ENCODE data around the gene PDE11A. TPM values are rescaled to one million over a fixed set of nuclear protein-coding genes. Genes with fewer than 3 reads are reported as not detected.

The PDE11A gene
- total RNA-seq, 1 experiment from 2014 or later: 0.13 TPM

GRCh38 chr2:178068823-178069454, 3.6 kb downstream of the PDE11A start:
- Histone ChIP-seq H3K4me2 (ENCODE audit: insufficient read depth, insufficient read length, low read length) (no peak overlapping the region), H4K5ac (ENCODE audit: insufficient read length, low read depth, low read length) (no peak overlapping the region), H3K9me3 (ENCODE audit: control insufficient read depth, low read depth, low read length) (no peaks in the 10 kb centered on the region), H3K27ac (ENCODE audit: insufficient read length, low read depth, low read length) (no peak overlapping the region), H3T11ph (ENCODE audit: low read length) (no peak overlapping the region), H3K23me2 (ENCODE audit: insufficient read length, low read depth, low read length, poor library complexity, severe bottlenecking) (peaks cover 5% of the 10 kb centered on the region), H2AFZ (ENCODE audit: low read length) (no peak overlapping the region), H2BK20ac (ENCODE audit: low read depth, low read length, poor library complexity, severe bottlenecking) (no peak overlapping the region), H2BK120ac (ENCODE audit: low read depth, low read length, poor library complexity, severe bottlenecking) (no peak overlapping the region), H3K14ac (ENCODE audit: insufficient read depth, low read length) (no peak overlapping the region), H2AK5ac (ENCODE audit: insufficient read length, low read length) (no peak overlapping the region), H3K56ac (ENCODE audit: insufficient read length, low read depth, low read length) (no peak overlapping the region), H4K8ac (replicated peaks; ENCODE audit: insufficient read length, low read depth, low read length) (no peak overlapping the region), H3K79me2 (ENCODE audit: insufficient read depth, low read length) (no peaks in the 10 kb centered on the region), H3K9ac (ENCODE audit: extremely low read depth, insufficient read length, low read length) (no peak overlapping the region), H2BK12ac (ENCODE audit: insufficient read length, low read depth, low read length) (no peak overlapping the region), H3K4me1 (ENCODE audit: insufficient read depth, low read length) (no peaks in the 10 kb centered on the region), H4K20me1 (ENCODE audit: control insufficient read depth, insufficient read depth, insufficient read length) (no peaks in the 10 kb centered on the region), H3K4ac (ENCODE audit: low read depth, low read length) (no peak overlapping the region), H2BK5ac (ENCODE audit: insufficient read length, low read length) (no peak overlapping the region), H3K79me1 (ENCODE audit: insufficient read depth, low read depth, low read length, poor library complexity, severe bottlenecking) (no peaks in the 10 kb centered on the region), H2BK15ac (ENCODE audit: low read depth, low read length) (no peak overlapping the region), H3K23ac (ENCODE audit: insufficient read length, low read depth, low read length) (no peak overlapping the region), H3K18ac (ENCODE audit: insufficient read length, low read depth, low read length) (no peak overlapping the region), H3K27me3 (ENCODE audit: insufficient read depth, low read length) (no peaks in the 10 kb centered on the region; the same call in 1 of the 2 replicates), H4K91ac (ENCODE audit: insufficient read length, low read depth, low read length) (no peak overlapping the region)
- H3K4me1 Mint-ChIP-seq: peaks cover 12 to 14% of the 10 kb centered on the region in 2 experiments
- no peak overlapping the region for H3K27ac Mint-ChIP-seq
- no peak overlapping the region for H3K4me3 Mint-ChIP-seq
- no peaks in the 10 kb centered on the region for H3K36me3 Mint-ChIP-seq (ENCODE audit: insufficient read depth in 1 of 3, low read depth in 3 of 3)
- DNase-seq: no peak
- TF ChIP-seq CTCF (conservative IDR thresholded peaks at IDR 0.05): no peak
- WGBS (ENCODE audit: extremely low coverage, insufficient read length, low lambda C conversion rate): no CpG with 5 or more reads among the region's 1 CpG
- H3K27me3 Mint-ChIP-seq (ENCODE audit: low read depth): peaks cover 41% of the 10 kb centered on the region
- H3K9me3 Mint-ChIP-seq: no peaks in the 10 kb centered on the region; a peak in 2 of 5 replicates
